DND-41 (cell line): ENCODE results near the gene HDHD3.

ENCODE experiments used
- ATAC-seq: fragments of 200-7000 bp; cut with Tn5 transposase; 3 replicates; pipeline ENCODE4 v1.9.1; 2021; ENCODE audit warnings: low read depth; ENCODE audit not compliant: insufficient read depth
- DNase-seq: peaks from one replicate; pipeline ENCODE4 v3.0.0-alpha.2; 2020
- H2AFZ ChIP-seq: 2 replicates; pipeline ENCODE4 v1.6.0; 2012; ENCODE audit warnings: low read depth, low read length
- H3K27ac ChIP-seq: 2 replicates; pipeline ENCODE4 v1.5.1; 2012; ENCODE audit warnings: low read length, inconsistent platforms
- H3K27me3 ChIP-seq: fragments of 200-600 bp; sonication (generic); 2 replicates; pipeline ENCODE4 v1.6.0; 2012; ENCODE audit warnings: low read length, mild to moderate bottlenecking, inconsistent platforms; ENCODE audit not compliant: insufficient read depth, poor library complexity
- H3K36me3 ChIP-seq: 2 replicates; pipeline ENCODE4 v1.5.1; 2012; ENCODE audit warnings: low read length, inconsistent platforms; ENCODE audit not compliant: insufficient read depth
- H3K4me1 ChIP-seq: 2 replicates; pipeline ENCODE4 v1.5.1; 2012; ENCODE audit warnings: mild to moderate bottlenecking, low read length; ENCODE audit not compliant: insufficient read depth
- H3K4me2 ChIP-seq: 2 replicates; pipeline ENCODE4 v1.6.0; 2012; ENCODE audit warnings: mild to moderate bottlenecking, moderate library complexity, low read length, inconsistent platforms; ENCODE audit not compliant: insufficient read depth
- H3K4me3 ChIP-seq, 2 experiments: fragments of 200-600 bp in 1 of 2; shearing (Covaris generic) in 1 of 2; 2 replicates each; pipeline ENCODE4 v1.5.1; 2012 to 2016; ENCODE audit warnings: inconsistent platforms in 2 of 2, low read length in 2 of 2, mild to moderate bottlenecking in 2 of 2, low read depth in 1 of 2, moderate library complexity in 1 of 2
- H3K79me2 ChIP-seq: 2 replicates; pipeline ENCODE4 v1.6.0; 2012; ENCODE audit warnings: low read length, inconsistent platforms; ENCODE audit not compliant: insufficient read depth
- H3K9ac ChIP-seq: 2 replicates; pipeline ENCODE4 v1.6.0; 2012; ENCODE audit warnings: low read depth, mild to moderate bottlenecking, inconsistent platforms, low read length, moderate library complexity
- H3K9me3 ChIP-seq: 2 replicates; pipeline ENCODE4 v1.5.1; 2012; ENCODE audit warnings: low read length, moderate library complexity, mild to moderate bottlenecking, inconsistent platforms; ENCODE audit not compliant: insufficient read depth, severe bottlenecking
- H4K20me1 ChIP-seq: 2 replicates; pipeline ENCODE4 v1.6.0; 2012; ENCODE audit warnings: low read length; ENCODE audit not compliant: insufficient read depth
- CTCF ChIP-seq: IDR thresholded peaks from 2 replicates; pipeline ENCODE4 v1.5.1; 2012; ENCODE audit warnings: borderline replicate concordance, low read length, moderate library complexity, mild to moderate bottlenecking; ENCODE audit not compliant: poor library complexity, severe bottlenecking; ENCODE audit errors: extremely low read depth
- EZH2 ChIP-seq: IDR thresholded peaks from 3 replicates; pipeline ENCODE4 v1.6.1; 2012; ENCODE audit warnings: borderline replicate concordance, low read depth, mild to moderate bottlenecking, moderate library complexity, low read length, inconsistent platforms; ENCODE audit not compliant: severe bottlenecking

The HDHD3 gene

GRCh38 chr9:113359385-113359784, 17.4 kb downstream of the HDHD3 start:
- Histone ChIP-seq H3K4me1 (no peaks in the 10 kb centered on the region), H3K36me3 (no peaks in the 10 kb centered on the region), H3K27ac (no peak overlapping the region), H3K4me2 (no peak overlapping the region), H3K27me3 (peaks cover 7% of the 10 kb centered on the region), H2AFZ (no peak overlapping the region), H4K20me1 (no peaks in the 10 kb centered on the region), H3K9ac (no peak overlapping the region), H3K4me3 (no peak overlapping the region), H3K9me3 (no peaks in the 10 kb centered on the region), H3K79me2 (no peaks in the 10 kb centered on the region)
- no peak for TF ChIP-seq EZH2
- no peak for TF ChIP-seq CTCF
- ATAC-seq (no peak), DNase-seq (no peak)

GRCh38 chr9:113356686-113357292, 20.0 kb downstream of the HDHD3 start:
- H3K36me3 ChIP-seq = no peaks in the 10 kb centered on the region
- H3K4me1 ChIP-seq = no peaks in the 10 kb centered on the region
- H2AFZ ChIP-seq = no peak overlapping the region
- no peak overlapping the region for H3K4me3 ChIP-seq
- no peak overlapping the region for H3K27ac ChIP-seq
- TF ChIP-seq CTCF (no peak), EZH2 (no peak)
- H3K27me3 ChIP-seq = peaks cover 11% of the 10 kb centered on the region
- ATAC-seq (no peak), DNase-seq (no peak)
- H3K79me2 ChIP-seq = no peaks in the 10 kb centered on the region
- H3K4me2 ChIP-seq = no peak overlapping the region
- no peaks in the 10 kb centered on the region for H4K20me1 ChIP-seq
- H3K9ac ChIP-seq = no peak overlapping the region
- no peaks in the 10 kb centered on the region for H3K9me3 ChIP-seq

GRCh38 chr9:113355040-113355596, 21.7 kb downstream of the HDHD3 start:
- Histone ChIP-seq H3K4me3 (no peak overlapping the region), H3K79me2 (no peaks in the 10 kb centered on the region), H3K27ac (no peak overlapping the region), H3K9me3 (no peaks in the 10 kb centered on the region), H3K9ac (no peak overlapping the region), H3K4me2 (no peak overlapping the region), H3K36me3 (no peaks in the 10 kb centered on the region), H3K27me3 (peaks cover 24% of the 10 kb centered on the region), H3K4me1 (no peaks in the 10 kb centered on the region; the same call in 1 of the 2 replicates), H4K20me1 (no peaks in the 10 kb centered on the region), H2AFZ (no peak overlapping the region)
- TF ChIP-seq EZH2 (no peak), CTCF (peak; percentile 17)
- DNase-seq = no peak
- ATAC-seq = no peak

- ATAC-seq = no peak
- H3K36me3 ChIP-seq = no peaks in the 10 kb centered on the region
- H3K9ac ChIP-seq = no peak overlapping the region
- H2AFZ ChIP-seq = no peak overlapping the region
- TF ChIP-seq CTCF (no peak), EZH2 (no peak)
- no peaks in the 10 kb centered on the region for H4K20me1 ChIP-seq
- H3K27ac ChIP-seq = no peak overlapping the region
- no peaks in the 10 kb centered on the region for H3K9me3 ChIP-seq
- DNase-seq = no peak
- peaks cover 5% of the 10 kb centered on the region; the same call in 1 of the 2 replicates for H3K4me1 ChIP-seq
- H3K79me2 ChIP-seq = no peaks in the 10 kb centered on the region
- H3K27me3 ChIP-seq = peaks cover 35% of the 10 kb centered on the region
- no peak overlapping the region for H3K4me2 ChIP-seq
- H3K4me3 ChIP-seq = no peak overlapping the region
Observed at GRCh38 chr9:113352411-113352810, 24.4 kb downstream of the HDHD3 start.
